Measurements from ENCODE around the gene MON1A.
A peak's percentile ranks its signal among the peaks of the same experiment; 100 is the strongest.
"Not testable (repeated sequence)": the region's sequence is repeated elsewhere in the genome, so short reads cannot be mapped to it uniquely, and the experiment has no call there.

MON1A gene

GRCh38 chr3:49929291-49930167 is at the start of gene MON1A:
MON1A (minus strand) TSS chr3:49929811; CDS start chr3:49913346, 16,465 bp downstream.
- DNase-seq (ENCODE audit: low read depth in 1 of 2, low spot score in 1 of 2) = peak; percentile 79 to 80

GRCh38 chr3:49976942-49977341 is 47.3 kb upstream of the MON1A start:
- no peak for DNase-seq (ENCODE audit: low read depth in 1 of 2, low spot score in 1 of 2)

- no peak for DNase-seq (ENCODE audit: low read depth in 1 of 2, low spot score in 1 of 2)
Measured at GRCh38 chr3:49972656-49973055, 43.0 kb upstream of the MON1A start.

DNA sequence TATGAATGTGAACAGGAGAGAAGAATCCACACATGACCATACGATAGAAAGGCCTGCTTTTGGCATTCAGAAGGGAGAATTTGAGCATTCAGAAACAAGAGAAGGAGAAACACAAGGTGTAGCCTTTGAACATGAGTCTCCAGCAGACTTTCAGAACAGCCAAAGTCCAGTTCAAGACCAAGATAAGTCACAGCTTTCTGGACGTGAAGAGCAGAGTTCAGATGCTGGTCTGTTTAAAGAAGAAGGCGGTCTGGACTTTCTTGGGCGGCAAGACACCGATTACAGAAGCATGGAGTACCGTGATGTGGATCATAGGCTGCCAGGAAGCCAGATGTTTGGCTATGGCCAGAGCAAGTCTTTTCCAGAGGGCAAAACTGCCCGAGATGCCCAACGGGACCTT is 38.7 kb upstream of the MON1A start:
- DNase-seq (ENCODE audit: low read depth in 1 of 2, low spot score in 1 of 2) = no peak

GRCh38 chr3:49967291-49967690 is 37.7 kb upstream of the MON1A start:
- DNase-seq (ENCODE audit: low read depth in 1 of 2, low spot score in 1 of 2) = no peak

DNA sequence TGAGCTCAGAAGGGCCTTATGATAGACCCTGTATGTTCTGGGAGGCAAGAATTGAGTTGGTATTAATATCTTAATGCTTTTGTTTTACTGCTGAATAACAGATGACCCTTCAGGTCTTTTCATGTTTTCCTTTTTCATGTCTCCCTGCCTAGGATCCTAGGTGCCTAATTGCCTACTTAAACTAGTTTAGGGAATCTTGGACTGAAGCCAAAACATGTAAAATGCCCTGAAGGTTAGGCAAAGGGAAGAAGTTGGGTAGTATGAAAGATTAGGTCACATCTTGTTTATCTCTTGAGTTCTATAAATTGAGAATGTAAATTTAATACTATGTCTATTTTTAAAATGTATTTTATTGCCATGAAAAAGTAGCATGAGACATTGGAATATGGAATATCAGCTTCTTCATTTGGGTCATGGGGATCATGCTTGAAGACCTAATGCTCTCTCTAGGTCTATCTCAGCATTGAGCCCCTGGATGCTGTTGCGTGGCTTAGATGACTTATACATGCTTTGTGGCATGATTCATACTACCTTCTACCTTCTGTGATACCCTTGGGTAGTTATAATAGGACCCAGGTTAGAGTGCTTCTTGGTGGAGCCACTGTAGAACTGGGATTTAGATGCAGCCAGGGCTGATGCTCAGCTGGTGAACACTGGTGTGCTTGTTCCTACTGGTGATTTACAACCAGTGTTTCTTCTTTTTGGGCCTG is 36.8 kb upstream of the MON1A start:
- DNase-seq (ENCODE audit: low read depth in 1 of 2, low spot score in 1 of 2) = no peak

- DNase-seq (ENCODE audit: low read depth in 1 of 2, low spot score in 1 of 2) = no peak
Measured at GRCh38 chr3:49955636-49956035, 26.0 kb upstream of the MON1A start.

DNA sequence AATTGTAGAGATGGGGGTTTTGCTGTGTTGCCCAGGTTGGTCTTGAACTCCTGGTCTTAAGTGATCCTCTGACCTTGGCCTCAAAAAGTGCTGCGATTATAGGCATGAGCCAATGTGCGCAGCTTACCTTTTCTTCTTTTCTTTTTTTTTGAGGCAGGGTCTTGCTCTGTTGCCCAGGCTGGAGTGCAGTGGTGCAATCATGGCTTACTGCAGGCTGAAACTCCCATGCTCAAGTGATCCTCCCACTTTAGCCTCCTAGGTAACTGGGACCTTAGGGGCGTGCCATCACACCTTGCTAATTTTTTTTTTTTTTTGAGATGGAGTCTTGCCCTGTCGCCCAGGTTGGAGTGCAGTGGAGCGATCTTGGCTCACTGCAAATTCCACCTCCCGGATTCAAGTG is 23.3 kb upstream of the MON1A start:
- no peak for DNase-seq (ENCODE audit: low read depth in 1 of 2, low spot score in 1 of 2)

GRCh38 chr3:49942651-49943050 is 13.0 kb upstream of the MON1A start:
- no peak for DNase-seq (ENCODE audit: low read depth in 1 of 2, low spot score in 1 of 2)

DNA sequence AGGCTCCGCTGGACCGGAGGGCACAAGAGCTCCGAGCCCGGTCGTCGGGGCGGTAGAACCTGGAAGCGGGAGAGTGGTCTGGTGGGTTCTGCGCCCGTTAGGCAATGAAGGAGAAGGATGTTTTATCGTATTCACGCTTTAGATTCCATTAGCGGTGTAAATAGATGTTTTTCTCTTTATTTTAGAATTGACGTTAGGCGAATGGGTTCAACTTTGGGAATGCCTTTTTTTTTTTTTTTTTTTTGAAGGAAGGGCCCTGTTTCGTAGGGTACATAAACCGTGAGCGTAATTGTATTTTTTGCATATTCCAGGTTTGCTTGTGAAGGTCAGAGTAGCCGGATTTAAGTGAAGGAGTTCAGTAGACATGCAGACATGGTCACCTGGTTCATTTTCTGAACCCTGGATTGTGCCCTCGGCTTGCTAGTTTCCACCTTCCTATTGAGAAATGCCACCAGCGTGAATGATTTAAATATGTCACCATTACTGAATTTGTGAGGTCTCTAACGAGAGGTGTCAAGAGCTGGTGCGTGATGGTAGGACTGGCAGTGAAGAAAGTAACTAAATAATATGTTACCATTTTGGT is 11.1 kb upstream of the MON1A start:
- DNase-seq (ENCODE audit: low read depth in 1 of 2, low spot score in 1 of 2) = no peak

GRCh38 chr3:49939858-49940666 is 10.5 kb upstream of the MON1A start, which contains the start of gene RBM6:
RBM6 (plus strand) TSS chr3:49940150; CDS start chr3:49962642, 22,492 bp downstream.
- DNase-seq (ENCODE audit: low read depth in 1 of 2, low spot score in 1 of 2) = peak; percentile 82 to 95

GRCh38 chr3:49937090-49937489 is 7.5 kb upstream of the MON1A start:
- no peak for DNase-seq (ENCODE audit: low read depth in 1 of 2, low spot score in 1 of 2)

GRCh38 chr3:49932281-49932680 is 2.7 kb upstream of the MON1A start:
- not testable (repeated sequence) for DNase-seq (ENCODE audit: low read depth in 1 of 2, low spot score in 1 of 2)

GRCh38 chr3:49930922-49931321 is 1.3 kb upstream of the MON1A start:
- no peak for DNase-seq (ENCODE audit: low read depth in 1 of 2, low spot score in 1 of 2)

- DNase-seq (ENCODE audit: low read depth in 1 of 2, low spot score in 1 of 2) = no peak
Measured at GRCh38 chr3:49930168-49930690, 618 bp upstream of the MON1A start.

DNA sequence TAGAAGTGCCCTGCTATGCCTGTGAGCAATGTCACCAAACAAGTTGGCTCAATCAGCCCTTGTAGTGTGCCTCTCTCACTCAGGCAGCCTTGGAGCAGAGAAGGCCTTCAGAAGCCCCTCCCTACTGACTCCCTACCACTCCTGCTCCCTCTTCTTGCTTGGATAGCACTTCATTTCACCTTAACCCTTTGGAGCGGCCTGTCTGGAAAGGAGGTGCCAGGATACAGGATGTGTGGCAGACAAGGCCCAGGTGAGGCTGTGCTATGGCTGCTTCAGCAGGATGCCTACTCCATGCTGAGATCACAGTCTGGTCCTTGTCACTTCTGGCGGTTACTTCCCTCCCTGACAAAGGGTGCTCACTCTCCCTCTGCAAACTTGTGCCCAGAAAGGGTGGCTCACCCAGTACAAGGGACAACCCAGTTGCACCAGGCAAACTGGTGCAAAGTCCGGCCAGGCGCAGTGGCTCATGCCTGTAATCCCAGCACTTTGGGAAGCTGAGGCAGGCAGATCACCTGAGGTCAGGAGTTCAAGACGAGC is 1.1 kb downstream of the MON1A start:
- no peak for DNase-seq (ENCODE audit: low read depth in 1 of 2, low spot score in 1 of 2)

DNA sequence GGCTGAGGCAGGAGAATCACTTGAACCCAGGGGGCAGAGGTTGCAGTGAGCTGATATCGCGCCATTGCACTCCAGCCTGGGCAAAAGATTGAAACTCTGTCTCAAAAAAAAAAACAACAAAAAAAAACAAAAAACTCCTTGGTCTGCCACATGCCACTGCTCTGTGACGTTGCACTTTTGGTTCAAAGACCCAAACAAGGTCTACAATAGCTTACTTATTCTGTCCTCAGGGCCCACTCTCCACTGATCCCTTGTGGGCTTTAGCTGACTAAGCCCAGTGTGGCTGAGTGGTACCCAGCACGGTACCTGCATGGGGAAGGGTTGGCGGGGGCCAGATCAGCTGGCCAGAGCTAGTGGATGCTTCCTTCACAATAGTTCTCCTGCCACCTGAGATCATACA is 1.8 kb downstream of the MON1A start:
- DNase-seq (ENCODE audit: low read depth in 1 of 2, low spot score in 1 of 2) = no peak

GRCh38 chr3:49926117-49926728 is 3.4 kb downstream of the MON1A start:
- no peak for DNase-seq (ENCODE audit: low read depth in 1 of 2, low spot score in 1 of 2)

DNA sequence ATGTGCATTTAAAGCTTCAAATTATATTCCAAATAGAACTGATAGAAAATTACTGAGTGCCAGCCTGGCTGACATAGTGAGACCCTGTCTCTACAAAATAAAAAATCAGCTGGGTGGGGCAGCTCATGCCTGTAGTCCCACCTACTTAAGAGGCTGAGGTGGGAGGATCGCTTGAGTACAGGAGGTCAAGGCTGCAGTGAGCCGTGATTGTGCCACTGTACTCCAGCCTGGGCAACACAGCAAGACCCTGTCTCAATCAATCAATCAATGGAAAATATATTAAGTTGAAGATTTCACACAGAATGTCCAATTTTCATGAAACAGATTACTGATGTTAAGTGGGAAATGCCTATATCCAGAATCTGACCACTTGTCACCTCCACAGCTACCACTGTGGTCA is 4.1 kb downstream of the MON1A start:
- no peak for DNase-seq (ENCODE audit: low read depth in 1 of 2, low spot score in 1 of 2)

GRCh38 chr3:49924683-49925082 is 4.9 kb downstream of the MON1A start:
- no peak for DNase-seq (ENCODE audit: low read depth in 1 of 2, low spot score in 1 of 2)

All from activated CD4-positive, alpha-beta T cell treated with anti-CD3 and anti-CD28 coated beads, Interleukin-2, amount 50 U/mL, for 24 hours (primary cell).